GM10266 (cell line): ENCODE measurements around the gene PTPRN2.

Source experiments
- DNase-seq: peaks from one replicate; pipeline ENCODE4 v3.0.0; 2012; ENCODE audit errors: extremely low spot score
- CTCF ChIP-seq: IDR thresholded peaks from 2 replicates; pipeline ENCODE4 v1.5.1; 2012; ENCODE audit warnings: mild to moderate bottlenecking, low read depth; ENCODE audit not compliant: control insufficient read depth, insufficient read depth; ENCODE audit errors: missing control alignments

The PTPRN2 gene

GRCh38 chr7:157693071-157693520 lies 894.5 kb downstream of the PTPRN2 start:
- TF ChIP-seq CTCF = no peak
- DNase-seq = no peak

- no peak for TF ChIP-seq CTCF
Measured at GRCh38 chr7:157692460-157693011, 895.1 kb downstream of the PTPRN2 start.

GRCh38 chr7:157691586-157692459 lies 895.8 kb downstream of the PTPRN2 start:
- no peak for TF ChIP-seq CTCF
- DNase-seq = no peak

More at GRCh38 chr7:157692460-157693011, 895.1 kb downstream of the PTPRN2 start:
- no peak for DNase-seq

- DNase-seq = no peak
- TF ChIP-seq CTCF = no peak
Measured at GRCh38 chr7:157690833-157691585, 896.6 kb downstream of the PTPRN2 start.

- DNase-seq = no peak
- no peak for TF ChIP-seq CTCF
Measured at GRCh38 chr7:157690058-157690832, 897.4 kb downstream of the PTPRN2 start.

GRCh38 chr7:157689269-157690057 lies 898.2 kb downstream of the PTPRN2 start:
- DNase-seq = no peak

More at GRCh38 chr7:157689269-157690057, 898.2 kb downstream of the PTPRN2 start:
- TF ChIP-seq CTCF = no peak
